Measurements from ENCODE around the gene TRIM5. TPM values are rescaled to one million over a fixed set of nuclear protein-coding genes. Genes with fewer than 3 reads are reported as not detected.

Gene TRIM5
- total and polyA plus RNA-seq, 2 donors: 11.1 to 39.6 TPM

- WGBS: 79% methylated on average over 5 of the region's 5 CpGs
- H3K27ac ChIP-seq (ENCODE audit: low read depth): no peak overlapping the region
- H3K4me3 ChIP-seq (ENCODE audit: low read depth, low read length): no peak overlapping the region
- DNase-seq (ENCODE audit: extremely low spot score): no peak
- H3K4me1 ChIP-seq (ENCODE audit: insufficient read depth): no peaks in the 10 kb centered on the region
- H3K36me3 ChIP-seq (ENCODE audit: insufficient read depth): no peaks in the 10 kb centered on the region
Measured at GRCh38 chr11:5626196-5626595, 58.7 kb downstream of the TRIM5 start.

DNA sequence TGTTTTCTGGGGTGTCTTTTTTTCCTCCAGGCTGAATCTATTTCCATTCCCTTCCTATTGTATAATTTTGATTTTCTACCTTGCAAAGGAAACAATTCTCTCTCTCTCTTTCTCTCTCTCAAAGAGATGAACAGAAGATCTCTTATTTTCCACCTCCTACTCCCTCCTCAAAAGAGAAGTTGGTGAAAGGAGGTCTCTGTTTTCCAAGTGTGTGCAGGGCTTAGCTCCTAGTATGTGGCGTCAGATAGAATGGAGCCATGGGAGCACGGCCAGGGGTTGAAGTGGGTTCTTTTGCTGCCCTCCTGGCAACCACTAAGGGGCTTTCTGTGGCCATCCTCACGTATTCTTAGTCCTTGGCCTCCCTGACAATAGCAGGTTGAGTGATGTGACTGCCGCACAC is 59.6 kb downstream of the TRIM5 start:
- no peaks in the 10 kb centered on the region for H3K36me3 ChIP-seq (ENCODE audit: insufficient read depth)
- H3K4me3 ChIP-seq (ENCODE audit: low read depth, low read length): peak overlapping the region; percentile 63
- H3K27ac ChIP-seq (ENCODE audit: low read depth): peak overlapping the region; percentile 53
- no peaks in the 10 kb centered on the region for H3K4me1 ChIP-seq (ENCODE audit: insufficient read depth)
- DNase-seq (ENCODE audit: extremely low spot score): no peak
- WGBS: 9% methylated on average over 4 of the region's 4 CpGs

DNA sequence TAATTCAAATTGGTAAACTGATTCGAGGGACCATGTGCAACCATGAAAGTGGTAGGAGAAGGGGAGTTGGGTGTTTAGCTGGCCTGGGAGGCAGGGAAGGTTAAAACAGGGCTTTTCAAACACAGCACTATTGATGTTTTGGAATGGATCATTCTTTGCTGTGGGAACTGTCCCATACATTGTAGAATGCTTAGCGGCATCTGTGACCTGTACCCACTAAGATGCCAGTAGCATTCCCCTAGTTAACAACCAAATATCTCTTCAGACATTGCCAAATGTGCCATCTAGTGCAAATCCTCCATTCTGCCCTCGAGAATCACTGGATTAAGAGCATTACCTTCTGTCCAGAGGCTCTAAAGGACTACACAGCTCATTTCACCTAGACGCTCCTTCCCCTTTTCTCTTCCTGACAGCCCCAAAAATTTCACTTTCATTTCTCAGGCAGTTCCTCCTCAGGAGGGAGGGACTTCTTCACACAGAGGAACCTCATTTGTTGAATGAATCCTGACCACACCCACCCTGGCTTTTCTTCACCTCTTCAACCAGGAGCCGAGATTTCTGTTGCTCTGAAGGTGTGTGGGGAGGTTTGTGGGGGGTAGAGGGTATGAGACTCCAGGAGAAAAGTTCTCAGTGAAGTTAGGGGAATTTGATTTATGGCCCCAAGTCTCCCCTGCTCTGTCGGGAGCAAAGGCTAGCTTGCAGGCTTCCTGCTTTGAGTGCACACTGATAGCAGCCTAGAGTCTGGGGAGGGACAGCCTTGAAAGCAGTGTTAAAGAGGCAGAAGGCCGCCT is 60.2 kb downstream of the TRIM5 start, which contains the start of gene TRIM34:
Gene TRIM34, plus strand, starts transcription at position 513 of the 791 bp plus-strand sequence. CDS start 7,331 bp downstream, outside the sequence.
- no peaks in the 10 kb centered on the region for H3K36me3 ChIP-seq (ENCODE audit: insufficient read depth)
- H3K27ac ChIP-seq (ENCODE audit: low read depth): peak within 1 kb of the TSS; percentile 80
- H3K4me1 ChIP-seq (ENCODE audit: insufficient read depth): no peaks in the 10 kb centered on the region
- peak; percentile 70 for DNase-seq (ENCODE audit: extremely low spot score)
- H3K4me3 ChIP-seq (ENCODE audit: low read depth, low read length): peak within 1 kb of the TSS; percentile 63
- WGBS: 19% methylated on average over 7 of the region's 7 CpGs

DNA sequence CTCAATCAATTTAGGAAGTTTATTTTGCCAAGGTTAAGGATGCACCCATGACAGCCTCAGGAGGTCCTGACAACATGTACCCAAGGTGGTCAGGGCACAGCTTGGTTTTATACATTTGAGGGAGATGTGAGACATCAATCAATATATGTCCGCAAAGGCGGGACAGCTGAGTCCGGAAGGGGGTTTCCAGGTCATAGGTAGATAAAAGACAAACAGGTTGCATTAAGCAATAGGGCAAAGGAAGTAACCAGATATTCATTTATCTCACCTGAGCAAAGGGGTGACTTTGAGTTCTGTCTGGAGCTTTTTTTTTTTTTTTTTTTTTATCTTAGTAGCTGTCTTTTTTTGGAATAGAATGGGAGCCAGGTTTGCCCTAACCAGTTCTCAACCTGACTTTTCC is 62.1 kb downstream of the TRIM5 start:
- Histone ChIP-seq H3K4me3 (ENCODE audit: low read depth, low read length) (no peak overlapping the region), H3K27ac (ENCODE audit: low read depth) (no peak overlapping the region), H3K4me1 (ENCODE audit: insufficient read depth) (no peaks in the 10 kb centered on the region), H3K36me3 (ENCODE audit: insufficient read depth) (no peaks in the 10 kb centered on the region)
- WGBS: 96% methylated on average over 3 of the region's 3 CpGs
- no peak for DNase-seq (ENCODE audit: extremely low spot score)

DNA sequence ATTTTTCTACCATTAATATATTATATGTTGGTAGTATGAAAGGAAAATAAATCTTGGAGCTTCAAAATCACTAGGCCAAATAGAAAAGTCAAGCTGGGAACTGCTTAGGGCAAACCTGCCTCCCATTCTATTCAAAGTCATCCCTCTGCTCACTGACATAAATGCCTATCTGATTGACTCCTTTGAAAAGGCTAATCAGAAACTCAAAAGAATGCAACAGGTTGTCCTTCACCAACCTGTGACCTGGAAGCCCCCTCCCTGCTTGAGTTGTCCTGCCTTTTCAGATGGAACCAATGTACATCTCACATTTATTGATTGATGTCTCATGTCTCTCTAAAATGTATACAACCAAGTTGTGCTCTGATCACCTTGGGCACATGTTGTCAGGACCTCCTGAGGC is 63.3 kb downstream of the TRIM5 start:
- H3K4me1 ChIP-seq (ENCODE audit: insufficient read depth): no peaks in the 10 kb centered on the region
- H3K4me3 ChIP-seq (ENCODE audit: low read depth, low read length): no peak overlapping the region
- no peak overlapping the region for H3K27ac ChIP-seq (ENCODE audit: low read depth)
- no peak for DNase-seq (ENCODE audit: extremely low spot score)
- H3K36me3 ChIP-seq (ENCODE audit: insufficient read depth): no peaks in the 10 kb centered on the region

DNA sequence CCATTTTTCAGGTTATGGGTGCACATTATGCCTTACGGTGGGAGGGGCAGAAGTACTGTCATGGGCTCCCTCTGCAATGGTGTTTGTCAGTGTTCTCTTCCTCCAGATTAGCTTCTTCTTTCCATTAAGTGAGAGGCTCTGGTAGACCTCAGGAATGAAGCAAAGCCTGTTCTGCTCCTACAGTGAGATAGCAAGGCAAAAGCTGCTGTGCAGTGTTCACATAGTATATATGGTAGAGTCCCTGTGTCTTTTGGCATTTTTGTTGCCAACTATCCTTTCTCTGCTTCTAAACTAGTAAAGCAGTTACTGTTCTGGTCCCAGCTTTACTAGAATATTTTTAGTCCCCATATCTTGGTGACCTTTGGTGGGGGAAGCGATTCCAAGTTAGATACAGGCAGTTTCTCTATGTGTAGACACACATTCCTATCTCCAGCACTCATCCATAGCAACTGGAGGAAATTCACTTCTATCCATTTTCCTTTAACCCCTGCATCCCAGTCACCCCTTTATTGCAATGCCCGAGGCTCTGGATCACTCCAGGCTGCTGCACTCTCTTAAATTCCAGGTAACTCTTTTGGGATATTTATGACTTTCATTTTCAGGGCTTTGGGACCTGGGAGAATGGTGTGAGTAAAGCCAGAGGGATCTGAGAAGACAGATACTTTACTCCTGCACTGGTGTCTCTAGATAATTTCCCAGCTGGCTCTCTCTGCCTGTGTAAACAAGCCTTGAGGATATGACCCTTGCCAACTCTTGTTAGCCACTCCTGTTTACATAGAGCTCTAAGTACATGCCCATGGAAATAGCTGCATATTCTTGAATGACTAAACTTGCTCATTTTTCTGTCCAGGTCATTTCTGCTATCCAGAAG is 64.0 kb downstream of the TRIM5 start:
- Histone ChIP-seq H3K36me3 (ENCODE audit: insufficient read depth) (no peaks in the 10 kb centered on the region), H3K4me3 (ENCODE audit: low read depth, low read length) (no peak overlapping the region), H3K4me1 (ENCODE audit: insufficient read depth) (no peaks in the 10 kb centered on the region), H3K27ac (ENCODE audit: low read depth) (no peak overlapping the region)
- DNase-seq (ENCODE audit: extremely low spot score): no peak
- 15% methylated on average over 3 of the region's 3 CpGs for WGBS

DNA sequence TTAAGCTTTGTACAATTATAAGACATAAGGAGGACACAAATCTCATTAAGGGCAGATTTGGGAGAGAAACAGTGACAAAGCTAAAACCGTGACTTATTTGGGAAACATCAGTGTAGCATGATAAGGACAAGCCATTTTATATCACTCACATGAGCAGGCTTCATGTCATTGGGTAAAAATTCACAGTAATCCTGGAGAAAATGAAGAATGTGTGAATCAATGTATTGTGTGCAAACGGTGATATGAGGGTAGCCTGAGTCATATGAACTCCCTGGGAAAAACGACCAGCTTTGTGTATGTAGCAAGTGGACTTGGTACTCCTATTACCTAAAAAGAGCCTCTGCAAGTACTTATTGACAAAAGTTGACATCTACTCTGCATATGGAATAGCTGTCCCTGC is 66.1 kb downstream of the TRIM5 start:
- 78% methylated on average over 3 of the region's 3 CpGs for WGBS
- no peak overlapping the region for H3K4me3 ChIP-seq (ENCODE audit: low read depth, low read length)

More for the DNA sequence above, 66.1 kb downstream of the TRIM5 start:
- Histone ChIP-seq H3K36me3 (ENCODE audit: insufficient read depth) (no peaks in the 10 kb centered on the region), H3K4me1 (ENCODE audit: insufficient read depth) (no peaks in the 10 kb centered on the region), H3K27ac (ENCODE audit: low read depth) (no peak overlapping the region)
- no peak for DNase-seq (ENCODE audit: extremely low spot score)

Other genes starting within 250 kb of the TRIM5 start
- 0.63 TPM for gene OR51I1, start 243.6 kb downstream of the TRIM5 start, total RNA-seq
- not detected for gene OR51I1, start 243.6 kb downstream of the TRIM5 start, polyA plus RNA-seq
- gene OR51I2, start 235.8 kb downstream of the TRIM5 start, total RNA-seq: not detected
- not detected for gene OR51I2, start 235.8 kb downstream of the TRIM5 start, polyA plus RNA-seq
- gene OR52D1, start 196.4 kb downstream of the TRIM5 start, total RNA-seq: not detected
- not detected for gene OR52D1, start 196.4 kb downstream of the TRIM5 start, polyA plus RNA-seq
- gene UBQLN3, start 175.1 kb downstream of the TRIM5 start, total RNA-seq: 0.58 TPM
- not detected for gene UBQLN3, start 175.1 kb downstream of the TRIM5 start, polyA plus RNA-seq
- gene UBQLNL, start 168.4 kb downstream of the TRIM5 start, total RNA-seq: 0.85 TPM
- gene UBQLNL, start 168.4 kb downstream of the TRIM5 start, polyA plus RNA-seq: 0.35 TPM
- 2.2 TPM for gene OR52H1, start 136.5 kb downstream of the TRIM5 start, total RNA-seq
- not detected for gene OR52H1, start 136.5 kb downstream of the TRIM5 start, polyA plus RNA-seq
- gene OR52B6, start 104.2 kb downstream of the TRIM5 start, total RNA-seq: not detected
- not detected for gene OR52B6, start 104.2 kb downstream of the TRIM5 start, polyA plus RNA-seq
- 5.5 TPM for gene TRIM6, start 88.4 kb downstream of the TRIM5 start, total RNA-seq
- gene TRIM6, start 88.4 kb downstream of the TRIM5 start, polyA plus RNA-seq: 4.1 TPM
- 17.1 TPM for gene TRIM34, start 60.1 kb downstream of the TRIM5 start, total RNA-seq
- 6.1 TPM for gene TRIM34, start 60.1 kb downstream of the TRIM5 start, polyA plus RNA-seq
- gene TRIM22, start 4.7 kb upstream of the TRIM5 start, total RNA-seq: 49.1 TPM
- 33.3 TPM for gene TRIM22, start 4.7 kb upstream of the TRIM5 start, polyA plus RNA-seq
- gene OR56B1, start 51.4 kb upstream of the TRIM5 start, total RNA-seq: 0.11 TPM
- not detected for gene OR56B1, start 51.4 kb upstream of the TRIM5 start, polyA plus RNA-seq
- gene OR52N4, start 69.2 kb upstream of the TRIM5 start, total RNA-seq: not detected
- 0.20 TPM for gene OR52N4, start 69.2 kb upstream of the TRIM5 start, polyA plus RNA-seq
- gene OR52N5, start 98.3 kb upstream of the TRIM5 start, total RNA-seq: not detected
- not detected for gene OR52N5, start 98.3 kb upstream of the TRIM5 start, polyA plus RNA-seq
- not detected for gene OR52N1, start 106.2 kb upstream of the TRIM5 start, total RNA-seq
- not detected for gene OR52N1, start 106.2 kb upstream of the TRIM5 start, polyA plus RNA-seq
- gene OR52N2, start 123.8 kb upstream of the TRIM5 start, total RNA-seq: not detected
- not detected for gene OR52N2, start 123.8 kb upstream of the TRIM5 start, polyA plus RNA-seq
- gene OR52E6, start 156.8 kb upstream of the TRIM5 start, total RNA-seq: not detected
- gene OR52E6, start 156.8 kb upstream of the TRIM5 start, polyA plus RNA-seq: not detected
- gene OR52E8, start 172.6 kb upstream of the TRIM5 start, total RNA-seq: not detected
- gene OR52E8, start 172.6 kb upstream of the TRIM5 start, polyA plus RNA-seq: not detected
- gene OR52E4, start 195.6 kb upstream of the TRIM5 start, total RNA-seq: not detected
- not detected for gene OR52E4, start 195.6 kb upstream of the TRIM5 start, polyA plus RNA-seq
- gene OR52E5, start 208.1 kb upstream of the TRIM5 start, total RNA-seq: not detected
- gene OR52E5, start 208.1 kb upstream of the TRIM5 start, polyA plus RNA-seq: not detected